ENCODE measurements around the gene FCHSD1. TPM values are rescaled to one million over a fixed set of nuclear protein-coding genes. Genes with fewer than 3 reads are reported as not detected.

The FCHSD1 gene
- total RNA-seq, 1 experiment from 2014 or later: 37.2 TPM

GRCh38 chr5:141636106-141636412 is 15.2 kb downstream of the FCHSD1 start:
- no peak for ATAC-seq
- H3K27me3 ChIP-seq (ENCODE audit: insufficient read depth, low read length): no peaks in the 10 kb centered on the region
- peak overlapping the region; percentile 76 for H3K9ac ChIP-seq (ENCODE audit: low read length)
- intact Hi-C loops (cut with micrococcal nuclease): loop anchor here (1.0 kb wide), 1 partner anchor 17 kb away; no protein-coding TSS in a partner anchor
- RAD21 ChIA-PET (ENCODE audit: low non-redundant PET in 1 of 2, low total read pairs in 2 of 2, uncharacterized antibody in 2 of 2, unreplicated experiment in 2 of 2): interaction anchor here in 1 of 2 experiments (1.0 kb wide), 1 partner anchor 266 kb away, joined by 3 read pairs; no protein-coding TSS in a partner anchor
- H3K79me2 ChIP-seq (ENCODE audit: insufficient read depth, low read length): peaks cover 54% of the 10 kb centered on the region
- CTCF ChIA-PET: interaction anchor here (1.3 to 3.5 kb wide), 4 partner anchors 17 to 325 kb away, joined by 3 to 35 read pairs (median 15); partner anchors contain the start of gene DIAPH1
- H3K4me3 ChIP-seq (replicated peaks in 1 of 2; ENCODE audit: low read depth in 1 of 2, low read length in 2 of 2): peak overlapping the region; percentile 78 to 96
- peaks cover 5 to 25% of the 10 kb centered on the region in 2 experiments for H3K4me1 ChIP-seq (ENCODE audit: control insufficient read depth in 1 of 2, insufficient read depth in 2 of 2, low read length in 2 of 2)
- H3K9me3 ChIP-seq (ENCODE audit: control insufficient read depth in 1 of 2, insufficient read depth in 1 of 2, low read depth in 1 of 2, low read length in 2 of 2): no peaks in the 10 kb centered on the region
- H3K4me2 ChIP-seq (ENCODE audit: low read length): peak overlapping the region; percentile 98
- POLR2A ChIA-PET: interaction anchor here (1.3 to 2.0 kb wide), 2 partner anchors 17 to 72 kb away, joined by 3 to 14 read pairs; partner anchors contain the start of gene DIAPH1
- peak overlapping the region; percentile 62; the same call in 1 of the 2 replicates for H3K27ac ChIP-seq (ENCODE audit: low read depth, low read length)
- no peak for DNase-seq (ENCODE audit: low read depth, low spot score)
- TF ChIP-seq ZFX (IDR thresholded peaks at IDR 0.05): no peak
- no peak for TF ChIP-seq ZNF274 (IDR thresholded peaks at IDR 0.05; ENCODE audit: low read depth, low read length)
- no peak for TF ChIP-seq JUND (IDR thresholded peaks at IDR 0.05)
- TF ChIP-seq SRF (IDR thresholded peaks at IDR 0.05; ENCODE audit: low read depth): no peak
- H2AFZ ChIP-seq (ENCODE audit: low read depth, low read length, poor library complexity, severe bottlenecking): no peak overlapping the region
- H3K9me2 ChIP-seq (ENCODE audit: insufficient read depth): no peaks in the 10 kb centered on the region
- BruUV-seq (replicated peaks): no TSS peak
- peaks cover 7 to 10% of the 10 kb centered on the region in 2 experiments; a peak in 1 of 4 replicates for H3K36me3 ChIP-seq (ENCODE audit: control insufficient read depth in 1 of 2, insufficient read depth in 2 of 2, low read length in 2 of 2)
- no peaks in the 10 kb centered on the region for H4K20me1 ChIP-seq (ENCODE audit: insufficient read depth)

DNA sequence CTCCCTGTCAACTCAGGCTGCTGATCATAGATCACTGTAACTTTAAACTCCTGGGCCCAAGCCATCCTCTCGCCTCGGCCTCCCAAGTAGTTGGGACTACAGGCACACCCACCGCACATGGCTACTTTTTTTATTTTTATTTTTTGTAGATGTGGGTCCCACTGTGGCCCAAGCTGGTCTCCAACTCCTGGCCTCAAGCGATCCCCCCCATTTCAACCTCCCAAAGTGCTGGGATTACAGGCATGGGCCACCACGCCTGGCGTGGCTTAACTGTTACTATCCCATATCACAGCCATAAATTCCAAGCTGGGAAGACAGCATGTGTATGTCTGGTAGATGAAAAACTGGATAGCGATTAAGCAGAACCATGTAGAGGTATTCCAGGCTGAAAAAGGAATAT is 15.6 kb downstream of the FCHSD1 start:
- POLR2A ChIA-PET: interaction anchor here (2.0 kb wide), 1 partner anchor 17 kb away, joined by 14 read pairs; the partner anchor contains the start of gene DIAPH1
- intact Hi-C loops (cut with micrococcal nuclease): loop anchor here (1.0 kb wide), 1 partner anchor 16 kb away; no protein-coding TSS in a partner anchor
- no peak for TF ChIP-seq JUND (IDR thresholded peaks at IDR 0.05)
- no peak for TF ChIP-seq SIN3A (IDR thresholded peaks at IDR 0.05; ENCODE audit: low read depth)
- TF ChIP-seq, protein P1, sequence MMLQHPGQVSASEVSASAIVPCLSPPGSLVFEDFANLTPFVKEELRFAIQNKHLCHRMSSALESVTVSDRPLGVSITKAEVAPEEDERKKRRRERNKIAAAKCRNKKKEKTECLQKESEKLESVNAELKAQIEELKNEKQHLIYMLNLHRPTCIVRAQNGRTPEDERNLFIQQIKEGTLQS (IDR thresholded peaks at IDR 0.05): no peak
- no peak for TF ChIP-seq POLR2AphosphoS5 (IDR thresholded peaks at IDR 0.05; ENCODE audit: low read depth, low read length)
- no peak for TF ChIP-seq CTCF (IDR thresholded peaks at IDR 0.05 in 2 of 3, conservative IDR thresholded peaks at IDR 0.05 in 1 of 3; ENCODE audit: borderline replicate concordance in 1 of 3, insufficient read depth in 1 of 3, low read depth in 2 of 3, low read length in 2 of 3)
- TF ChIP-seq EGR1 (IDR thresholded peaks at IDR 0.05; ENCODE audit: low read depth): no peak
- TF ChIP-seq YY1 (IDR thresholded peaks at IDR 0.05; ENCODE audit: extremely low read depth, insufficient replicate concordance, low read depth, low read length): no peak
- no peak for TF ChIP-seq TCF7L2 (IDR thresholded peaks at IDR 0.05; ENCODE audit: borderline replicate concordance, extremely low read depth, insufficient read depth, insufficient read length)
- no peak for TF ChIP-seq SRF (IDR thresholded peaks at IDR 0.05; ENCODE audit: low read depth)
- no peak for TF ChIP-seq EZH2 (IDR thresholded peaks at IDR 0.05)
- TF ChIP-seq CBX3 (IDR thresholded peaks at IDR 0.05; ENCODE audit: low read depth): no peak
- TF ChIP-seq, protein P2, sequence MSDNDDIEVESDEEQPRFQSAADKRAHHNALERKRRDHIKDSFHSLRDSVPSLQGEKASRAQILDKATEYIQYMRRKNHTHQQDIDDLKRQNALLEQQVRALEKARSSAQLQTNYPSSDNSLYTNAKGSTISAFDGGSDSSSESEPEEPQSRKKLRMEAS (IDR thresholded peaks at IDR 0.05): no peak
- no peak for TF ChIP-seq SP1 (IDR thresholded peaks at IDR 0.05; ENCODE audit: low read depth)
- TF ChIP-seq EZH2phosphoT487 (IDR thresholded peaks at IDR 0.05; ENCODE audit: borderline replicate concordance): no peak
- no peak for TF ChIP-seq ZNF274 (IDR thresholded peaks at IDR 0.05; ENCODE audit: low read depth, low read length)

More for the DNA sequence above, 15.6 kb downstream of the FCHSD1 start:
- Histone ChIP-seq H3K36me3 (ENCODE audit: control insufficient read depth in 1 of 2, insufficient read depth in 2 of 2, low read length in 2 of 2) (peaks cover 7 to 11% of the 10 kb centered on the region in 2 experiments; a peak in 3 of 4 replicates), H3K27me3 (ENCODE audit: insufficient read depth, low read length) (no peaks in the 10 kb centered on the region), H3K4me1 (ENCODE audit: control insufficient read depth in 1 of 2, insufficient read depth in 2 of 2, low read length in 2 of 2) (peaks cover 5 to 24% of the 10 kb centered on the region in 2 experiments), H2AFZ (ENCODE audit: low read depth, low read length, poor library complexity, severe bottlenecking) (no peak overlapping the region), H3K4me2 (ENCODE audit: low read length) (peak overlapping the region; percentile 98), H3K27ac (ENCODE audit: low read depth, low read length) (no peak overlapping the region), H3K9ac (ENCODE audit: low read length) (peak overlapping the region; percentile 76), H3K4me3 (replicated peaks in 1 of 2; ENCODE audit: low read depth in 1 of 2, low read length in 2 of 2) (peak overlapping the region; percentile 78 to 96), H3K79me2 (ENCODE audit: insufficient read depth, low read length) (peaks cover 58% of the 10 kb centered on the region), H4K20me1 (ENCODE audit: insufficient read depth) (no peaks in the 10 kb centered on the region), H3K9me3 (ENCODE audit: control insufficient read depth in 1 of 2, insufficient read depth in 1 of 2, low read depth in 1 of 2, low read length in 2 of 2) (no peaks in the 10 kb centered on the region), H3K9me2 (ENCODE audit: insufficient read depth) (no peaks in the 10 kb centered on the region)
- DNase-seq (ENCODE audit: low read depth, low spot score) (no peak), ATAC-seq (no peak)
- ChIA-PET RAD21 (ENCODE audit: low non-redundant PET in 1 of 2, low total read pairs in 2 of 2, uncharacterized antibody in 2 of 2, unreplicated experiment in 2 of 2) (interaction anchor here in 1 of 2 experiments (1.0 kb wide), 1 partner anchor 266 kb away, joined by 3 read pairs; no protein-coding TSS in a partner anchor), CTCF (interaction anchor here (1.5 to 3.5 kb wide), 3 partner anchors 16 to 326 kb away, joined by 3 to 35 read pairs (median 25); partner anchors contain the start of gene DIAPH1)
- no TSS peak for BruUV-seq (replicated peaks)
